HL-60 (cell line): Measurements from ENCODE around the gene TTC16.

ENCODE experiments used
- DNase-seq, 2 experiments: peaks; one replicate each; pipeline ENCODE4 v3.0.0-alpha.2; 2010 to 2020; ENCODE audit warnings: low read depth in 1 of 2, low spot score in 1 of 2
- H3K27ac ChIP-seq: fragments of 250-450 bp; sonication (Bioruptor Pico); replicated peaks from 2 replicates; pipeline ENCODE4 v1.5.1; 2020; ENCODE audit warnings: mild to moderate bottlenecking, moderate library complexity
- H3K27me3 ChIP-seq: fragments of 250-450 bp; sonication (Bioruptor Pico); 2 replicates; pipeline ENCODE4 v1.5.1; 2021; ENCODE audit warnings: mild to moderate bottlenecking, moderate library complexity; ENCODE audit not compliant: insufficient read depth, poor library complexity, severe bottlenecking
- H3K4me3 ChIP-seq: replicated peaks from 2 replicates; pipeline ENCODE4 v1.5.1; 2011; ENCODE audit warnings: mild to moderate bottlenecking, control low read depth, low read length; ENCODE audit not compliant: insufficient read depth
- CTCF ChIP-seq: IDR thresholded peaks from one replicate; pipeline ENCODE4 v1.5.1; 2011; ENCODE audit warnings: low read length, control low read depth, inconsistent platforms; ENCODE audit not compliant: insufficient read depth
- GABPA ChIP-seq: IDR thresholded peaks from 2 replicates; pipeline ENCODE4 v1.6.1; 2012; ENCODE audit warnings: low read depth
- POLR2AphosphoS5 ChIP-seq: IDR thresholded peaks from 2 replicates; pipeline ENCODE4 v1.6.1; 2012; ENCODE audit warnings: low read depth
- REST ChIP-seq: IDR thresholded peaks from 2 replicates; pipeline ENCODE4 v1.6.1; 2012; ENCODE audit warnings: low read depth; ENCODE audit not compliant: insufficient replicate concordance
- SPI1 ChIP-seq: IDR thresholded peaks from 2 replicates; pipeline ENCODE4 v1.6.1; 2012; ENCODE audit warnings: low read depth, mild to moderate bottlenecking, borderline replicate concordance

The TTC16 gene

GRCh38 chr9:127730799-127731410 lies 15.0 kb downstream of the TTC16 start:
- no peak for DNase-seq

GRCh38 chr9:127731938-127732337 lies 16.1 kb downstream of the TTC16 start:
- Histone ChIP-seq H3K27me3 (no peaks in the 10 kb centered on the region), H3K27ac (no peak overlapping the region)
- DNase-seq: no peak

More at GRCh38 chr9:127730799-127731410, 15.0 kb downstream of the TTC16 start:
- Histone ChIP-seq H3K4me3 (no peak overlapping the region), H3K27ac (no peak overlapping the region), H3K27me3 (no peaks in the 10 kb centered on the region)
- TF ChIP-seq CTCF: no peak
- no peak for TF ChIP-seq REST

GRCh38 chr9:127732444-127732843 lies 16.6 kb downstream of the TTC16 start:
- no peak for DNase-seq
- H3K27ac ChIP-seq: no peak overlapping the region
- TF ChIP-seq GABPA (no peak), CTCF (no peak), POLR2AphosphoS5 (no peak), REST (no peak), SPI1 (no peak)
- no peaks in the 10 kb centered on the region for H3K27me3 ChIP-seq
- H3K4me3 ChIP-seq: no peak overlapping the region

More at GRCh38 chr9:127731938-127732337, 16.1 kb downstream of the TTC16 start:
- H3K4me3 ChIP-seq: no peak overlapping the region
- TF ChIP-seq POLR2AphosphoS5: no peak

GRCh38 chr9:127733614-127734013 lies 17.7 kb downstream of the TTC16 start:
- no peaks in the 10 kb centered on the region for H3K27me3 ChIP-seq
- TF ChIP-seq GABPA (no peak), SPI1 (peak; percentile 88)
- H3K4me3 ChIP-seq: no peak overlapping the region
- DNase-seq: peak in 1 of 2 experiments; percentile 52
- H3K27ac ChIP-seq: peak overlapping the region; percentile 12; the same call in 1 of the 2 replicates

GRCh38 chr9:127734247-127734746 lies 18.4 kb downstream of the TTC16 start:
- peak overlapping the region; percentile 55 for H3K4me3 ChIP-seq
- no peak for DNase-seq
- peak overlapping the region; percentile 77 for H3K27ac ChIP-seq
- TF ChIP-seq CTCF: peak; percentile 96
- TF ChIP-seq SPI1: no peak
- H3K27me3 ChIP-seq: no peaks in the 10 kb centered on the region
